PC-3 (cell line): ENCODE measurements around the gene ABCG5.

Experiments used
- EZH2 ChIP-seq: fragments of 300-600 bp; sonication (generic); IDR thresholded peaks from one replicate; pipeline ENCODE4 v1.6.1; 2017; ENCODE audit warnings: antibody characterized with exemption, mild to moderate bottlenecking, low read length; ENCODE audit not compliant: unreplicated experiment
- TF ChIP-seq, protein P1 (sequence below): fragments of 300-600 bp; sonication (generic); conservative IDR thresholded peaks from 2 replicates; pipeline ENCODE4 v1.5.1; 2017; ENCODE audit warnings: antibody characterized with exemption, low read depth, mild to moderate bottlenecking, low read length

DNA sequence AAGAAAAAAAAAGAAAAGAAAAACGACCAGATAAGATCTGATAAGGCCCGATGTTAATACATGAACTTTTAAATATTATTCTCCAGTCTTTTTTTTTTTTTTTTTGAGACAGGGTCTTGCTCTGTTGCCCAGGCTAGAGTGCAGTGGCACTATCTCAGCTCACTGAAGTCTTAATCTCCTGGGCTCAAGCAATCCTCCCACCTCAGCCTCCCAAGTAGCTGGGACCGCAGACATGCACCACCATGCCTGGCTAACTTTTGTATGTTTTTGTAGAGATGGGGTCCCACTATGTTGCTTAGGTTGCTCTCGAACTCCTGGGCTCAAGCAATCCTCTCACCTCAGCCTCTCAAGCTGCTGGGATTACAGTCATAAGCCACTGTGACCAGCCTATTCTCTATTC, 1.6 kb downstream of the ABCG5 start:
- TF ChIP-seq EZH2 = no peak
- TF ChIP-seq, protein P1, sequence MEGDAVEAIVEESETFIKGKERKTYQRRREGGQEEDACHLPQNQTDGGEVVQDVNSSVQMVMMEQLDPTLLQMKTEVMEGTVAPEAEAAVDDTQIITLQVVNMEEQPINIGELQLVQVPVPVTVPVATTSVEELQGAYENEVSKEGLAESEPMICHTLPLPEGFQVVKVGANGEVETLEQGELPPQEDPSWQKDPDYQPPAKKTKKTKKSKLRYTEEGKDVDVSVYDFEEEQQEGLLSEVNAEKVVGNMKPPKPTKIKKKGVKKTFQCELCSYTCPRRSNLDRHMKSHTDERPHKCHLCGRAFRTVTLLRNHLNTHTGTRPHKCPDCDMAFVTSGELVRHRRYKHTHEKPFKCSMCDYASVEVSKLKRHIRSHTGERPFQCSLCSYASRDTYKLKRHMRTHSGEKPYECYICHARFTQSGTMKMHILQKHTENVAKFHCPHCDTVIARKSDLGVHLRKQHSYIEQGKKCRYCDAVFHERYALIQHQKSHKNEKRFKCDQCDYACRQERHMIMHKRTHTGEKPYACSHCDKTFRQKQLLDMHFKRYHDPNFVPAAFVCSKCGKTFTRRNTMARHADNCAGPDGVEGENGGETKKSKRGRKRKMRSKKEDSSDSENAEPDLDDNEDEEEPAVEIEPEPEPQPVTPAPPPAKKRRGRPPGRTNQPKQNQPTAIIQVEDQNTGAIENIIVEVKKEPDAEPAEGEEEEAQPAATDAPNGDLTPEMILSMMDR = no peak
